Measurements from ENCODE around the gene GLRA1. TPM values are rescaled to one million over a fixed set of nuclear protein-coding genes. Genes with fewer than 3 reads are reported as not detected.

GLRA1 gene
- total and polyA plus RNA-seq, 2 of the 4 experiments (the other 2 are of a cell fraction): not detected

DNA sequence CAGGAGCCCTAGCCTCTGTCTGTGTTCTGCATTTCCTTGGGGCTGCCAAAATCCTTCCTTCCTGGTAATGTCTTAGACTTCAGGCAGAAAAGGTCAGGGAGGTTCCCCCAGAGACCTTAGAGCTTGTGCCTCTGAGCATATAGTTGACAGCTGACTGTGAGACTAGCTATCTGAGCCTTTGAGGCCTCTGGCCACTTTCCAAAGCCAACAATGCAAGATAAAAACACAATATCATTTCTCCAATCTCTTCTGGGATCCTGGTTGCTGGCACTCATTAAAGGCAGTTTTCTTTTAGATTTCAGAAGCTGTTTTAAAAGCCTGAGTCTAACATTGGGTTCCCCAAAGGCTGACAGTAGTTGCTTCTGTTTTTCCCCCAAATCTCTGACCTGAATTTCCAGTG, 13.2 kb upstream of the GLRA1 start:
- Histone ChIP-seq H4K91ac (ENCODE audit: insufficient read depth, low read depth, low read length) (no peak overlapping the region), H2AFZ (replicated peaks; ENCODE audit: low read length, poor library complexity) (no peak overlapping the region), H3K56ac (ENCODE audit: extremely low read depth, insufficient read depth, low read length) (no peak overlapping the region), H3K4ac (ENCODE audit: low read depth, low read length) (no peak overlapping the region), H4K5ac (ENCODE audit: low read depth, low read length) (no peak overlapping the region), H2BK120ac (ENCODE audit: low read depth, low read length) (no peak overlapping the region), H3K9me1 (ENCODE audit: insufficient read depth, low read length) (no peaks in the 10 kb centered on the region), H3K27ac (ENCODE audit: insufficient read depth, low read length) (no peak overlapping the region), H3K9me3 (ENCODE audit: control insufficient read depth, insufficient read depth, low read length) (no peaks in the 10 kb centered on the region), H3K4me3 (ENCODE audit: insufficient read depth, low read depth, low read length) (no peak overlapping the region), H2BK20ac (ENCODE audit: low read depth, low read length) (no peak overlapping the region), H3K18ac (ENCODE audit: low read depth, low read length) (no peak overlapping the region), H3K14ac (replicated peaks; ENCODE audit: low read depth, low read length) (no peak overlapping the region), H3K36me3 (ENCODE audit: control insufficient read depth, insufficient read depth, low read length) (no peaks in the 10 kb centered on the region), H4K8ac (ENCODE audit: low read depth in 2 of 2, low read length in 2 of 2) (no peak overlapping the region), H3K9ac (ENCODE audit: low read depth, low read length) (no peak overlapping the region), H2BK5ac (ENCODE audit: low read depth, low read length, poor library complexity, severe bottlenecking) (no peak overlapping the region), H2AK9ac (replicated peaks; ENCODE audit: low read depth, low read length, poor library complexity) (no peak overlapping the region), H3K4me2 (ENCODE audit: low read depth, low read length) (no peak overlapping the region), H3K79me1 (ENCODE audit: low read depth in 1 of 2, low read length in 2 of 2) (no peaks in the 10 kb centered on the region), H3K4me1 (ENCODE audit: control insufficient read depth, insufficient read depth, low read length) (no peaks in the 10 kb centered on the region), H3K27me3 (ENCODE audit: control insufficient read depth, insufficient read depth, low read length) (no peaks in the 10 kb centered on the region), H2AK5ac (ENCODE audit: low read depth, low read length) (no peak overlapping the region), H4K20me1 (ENCODE audit: insufficient read depth, low read length) (no peaks in the 10 kb centered on the region), H3K23ac (ENCODE audit: low read depth, low read length) (no peak overlapping the region), H2BK15ac (ENCODE audit: low read depth, low read length) (no peak overlapping the region)
- dilution Hi-C loops (cut with HindIII; ENCODE audit: low sequenced_read_pairs, unreplicated experiment): no loop called here
- ATAC-seq (ENCODE audit: low read depth): no peak
- intact Hi-C loops (cut with micrococcal nuclease): no loop called here
- DNase-seq: no peak
- POLR2A ChIA-PET (ENCODE audit: unreplicated experiment): no interaction called here
- TF ChIP-seq, protein P1, sequence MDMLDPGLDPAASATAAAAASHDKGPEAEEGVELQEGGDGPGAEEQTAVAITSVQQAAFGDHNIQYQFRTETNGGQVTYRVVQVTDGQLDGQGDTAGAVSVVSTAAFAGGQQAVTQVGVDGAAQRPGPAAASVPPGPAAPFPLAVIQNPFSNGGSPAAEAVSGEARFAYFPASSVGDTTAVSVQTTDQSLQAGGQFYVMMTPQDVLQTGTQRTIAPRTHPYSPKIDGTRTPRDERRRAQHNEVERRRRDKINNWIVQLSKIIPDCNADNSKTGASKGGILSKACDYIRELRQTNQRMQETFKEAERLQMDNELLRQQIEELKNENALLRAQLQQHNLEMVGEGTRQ (IDR thresholded peaks at IDR 0.05; ENCODE audit: low read depth, low read length): no peak
- no peak for TF ChIP-seq CEBPB (IDR thresholded peaks at IDR 0.05; ENCODE audit: low read depth, low read length)
- CTCF ChIA-PET: no interaction called here
- in situ Hi-C loops (cut with MboI; ENCODE audit: low sequenced_read_pairs): no loop called here
- BruUV-seq (replicated peaks): no TSS peak
